NAMALWA (cell line): ENCODE data around the gene SP2.

Source experiments
- DNase-seq: peaks from one replicate; pipeline ENCODE4 v3.0.0-alpha.2; 2015; ENCODE audit warnings: low spot score

The SP2 gene

GRCh38 chr17:47895856-47896671 lies at the start of gene SP2:
SP2 (plus strand) TSS chr17:47896236; CDS start chr17:47896287, 51 bp downstream.
- DNase-seq: peak; percentile 100

GRCh38 chr17:47846716-47847340 lies 49.2 kb upstream of the SP2 start:
- DNase-seq: no peak

GRCh38 chr17:47847341-47848197 lies 48.5 kb upstream of the SP2 start:
- peak; percentile 34 for DNase-seq

- no peak for DNase-seq
Measured at GRCh38 chr17:47848198-47848513, 47.9 kb upstream of the SP2 start.

GRCh38 chr17:47850373-47850691 lies 45.7 kb upstream of the SP2 start:
- no peak for DNase-seq

GRCh38 chr17:47850692-47851573 lies 45.1 kb upstream of the SP2 start, which contains the start of gene SP6:
SP6 (minus strand) TSS chr17:47851163; CDS start chr17:47848429, 2,734 bp downstream.
- no peak for DNase-seq

- no peak for DNase-seq
Measured at GRCh38 chr17:47851764-47852112, 44.3 kb upstream of the SP2 start.

GRCh38 chr17:47852113-47852949 lies 43.7 kb upstream of the SP2 start:
- DNase-seq: no peak

- DNase-seq: no peak
Measured at GRCh38 chr17:47853616-47854015, 42.4 kb upstream of the SP2 start.

GRCh38 chr17:47855737-47856136 lies 40.3 kb upstream of the SP2 start:
- no peak for DNase-seq

- no peak for DNase-seq
Measured at GRCh38 chr17:47856830-47857229, 39.2 kb upstream of the SP2 start.

GRCh38 chr17:47857551-47858455 lies 38.2 kb upstream of the SP2 start:
- DNase-seq: no peak

- no peak for DNase-seq
Measured at GRCh38 chr17:47860386-47860785, 35.6 kb upstream of the SP2 start.

- no peak for DNase-seq
Measured at GRCh38 chr17:47862621-47863440, 33.2 kb upstream of the SP2 start.

GRCh38 chr17:47864791-47865216 lies 31.2 kb upstream of the SP2 start:
- no peak for DNase-seq

- DNase-seq: no peak
Measured at GRCh38 chr17:47866941-47867340, 29.1 kb upstream of the SP2 start.

- DNase-seq: no peak
Measured at GRCh38 chr17:47867813-47868533, 28.1 kb upstream of the SP2 start.

- DNase-seq: no peak
Measured at GRCh38 chr17:47869114-47869513, 26.9 kb upstream of the SP2 start.
